ENCODE measurements around the gene COBLL1. TPM values are rescaled to one million over a fixed set of nuclear protein-coding genes. Genes with fewer than 3 reads are reported as not detected.

The COBLL1 gene
- total and polyA plus RNA-seq, 5 donors = 3.2 to 9.2 (median 8.4) TPM

- intact Hi-C loops (cut with DNase I) = no loop called here
- Histone ChIP-seq H3K4me3 (ENCODE audit: low read length) (no peak overlapping the region), H3K27ac (ENCODE audit: low read length) (no peak overlapping the region), H3K4me1 (ENCODE audit: control insufficient read depth, insufficient read depth, low read length) (peaks cover 3% of the 10 kb centered on the region), H3K27me3 (ENCODE audit: control insufficient read depth, insufficient read depth) (no peaks in the 10 kb centered on the region), H3K9me3 (ENCODE audit: control insufficient read depth, low read length) (no peaks in the 10 kb centered on the region)
- DNase-seq (no peak), ATAC-seq (no peak)
- 51% methylated on average over 1 of the region's 1 CpG for WGBS
These were observed 60.2 kb downstream of the COBLL1 start for GRCh38 chr2:164781394-164781793.

GRCh38 chr2:164780611-164781178 lies 60.9 kb downstream of the COBLL1 start:
- H3K27me3 ChIP-seq (ENCODE audit: control insufficient read depth, insufficient read depth) = no peaks in the 10 kb centered on the region
- H3K4me1 ChIP-seq (ENCODE audit: control insufficient read depth, insufficient read depth, low read length) = peaks cover 3% of the 10 kb centered on the region
- DNase-seq (no peak), ATAC-seq (no peak)
- WGBS = 84% methylated on average over 9 of the region's 9 CpGs
- no peak overlapping the region for H3K27ac ChIP-seq (ENCODE audit: low read length)
- no peaks in the 10 kb centered on the region for H3K9me3 ChIP-seq (ENCODE audit: control insufficient read depth, low read length)
- H3K4me3 ChIP-seq (ENCODE audit: low read length) = no peak overlapping the region
- intact Hi-C loops (cut with DNase I) = no loop called here

- ATAC-seq (peak in 1 of 2 donors; percentile 35), DNase-seq (no peak)
- Histone ChIP-seq H3K9me3 (ENCODE audit: control insufficient read depth, low read length) (no peaks in the 10 kb centered on the region), H3K4me1 (ENCODE audit: control insufficient read depth, insufficient read depth, low read length) (peaks cover 3% of the 10 kb centered on the region), H3K4me3 (ENCODE audit: low read length) (no peak overlapping the region), H3K27me3 (ENCODE audit: control insufficient read depth, insufficient read depth) (no peaks in the 10 kb centered on the region), H3K27ac (ENCODE audit: low read length) (peak overlapping the region; percentile 77)
- intact Hi-C loops (cut with DNase I) = loop anchor here in 1 of 4 donors (10.0 kb wide), 1 partner anchor 65 kb away; the partner anchor contains the start of gene COBLL1
- 77% methylated on average over 7 of the region's 7 CpGs for whole genome bisulfite sequencing
These were observed 62.1 kb downstream of the COBLL1 start for GRCh38 chr2:164779383-164780057.

- peaks cover 1% of the 10 kb centered on the region for H3K4me1 ChIP-seq (ENCODE audit: control insufficient read depth, insufficient read depth, low read length)
- ATAC-seq = no peak
- no peak for DNase-seq
- intact Hi-C loops (cut with DNase I) = loop anchor here in 1 of 4 donors (10.0 kb wide), 1 partner anchor 66 kb away; the partner anchor contains the start of gene COBLL1
- no peaks in the 10 kb centered on the region for H3K27me3 ChIP-seq (ENCODE audit: control insufficient read depth, insufficient read depth)
- no peak overlapping the region for H3K27ac ChIP-seq (ENCODE audit: low read length)
- no peak overlapping the region for H3K4me3 ChIP-seq (ENCODE audit: low read length)
- no peaks in the 10 kb centered on the region for H3K9me3 ChIP-seq (ENCODE audit: control insufficient read depth, low read length)
- 86% methylated on average over 3 of the region's 3 CpGs for WGBS
These were observed 62.9 kb downstream of the COBLL1 start for GRCh38 chr2:164778723-164779122.

- no peaks in the 10 kb centered on the region for H3K9me3 ChIP-seq (ENCODE audit: control insufficient read depth, low read length)
- H3K4me3 ChIP-seq (ENCODE audit: low read length) = no peak overlapping the region
- no peak for ATAC-seq
- 67% methylated on average over 1 of the region's 1 CpG for WGBS
- no peaks in the 10 kb centered on the region for H3K27me3 ChIP-seq (ENCODE audit: control insufficient read depth, insufficient read depth)
- intact Hi-C loops (cut with DNase I) = loop anchor here in 1 of 4 donors (10.0 kb wide), 1 partner anchor 67 kb away; the partner anchor contains the start of gene COBLL1
- H3K27ac ChIP-seq (ENCODE audit: low read length) = no peak overlapping the region
- no peak for DNase-seq
- peaks cover 1% of the 10 kb centered on the region for H3K4me1 ChIP-seq (ENCODE audit: control insufficient read depth, insufficient read depth, low read length)
These were observed 63.7 kb downstream of the COBLL1 start for GRCh38 chr2:164777847-164778461.

- no peaks in the 10 kb centered on the region for H3K9me3 ChIP-seq (ENCODE audit: control insufficient read depth, low read length)
- DNase-seq (no peak), ATAC-seq (no peak)
- WGBS = 87% methylated on average over 3 of the region's 3 CpGs
- H3K4me1 ChIP-seq (ENCODE audit: control insufficient read depth, insufficient read depth, low read length) = peaks cover 1% of the 10 kb centered on the region
- intact Hi-C loops (cut with DNase I) = loop anchor here in 1 of 4 donors (10.0 kb wide), 1 partner anchor 71 kb away; the partner anchor contains the start of gene COBLL1
- no peak overlapping the region for H3K27ac ChIP-seq (ENCODE audit: low read length)
- no peak overlapping the region for H3K4me3 ChIP-seq (ENCODE audit: low read length)
- no peaks in the 10 kb centered on the region for H3K27me3 ChIP-seq (ENCODE audit: control insufficient read depth, insufficient read depth)
These were observed 68.0 kb downstream of the COBLL1 start for GRCh38 chr2:164773635-164774034.

DNA sequence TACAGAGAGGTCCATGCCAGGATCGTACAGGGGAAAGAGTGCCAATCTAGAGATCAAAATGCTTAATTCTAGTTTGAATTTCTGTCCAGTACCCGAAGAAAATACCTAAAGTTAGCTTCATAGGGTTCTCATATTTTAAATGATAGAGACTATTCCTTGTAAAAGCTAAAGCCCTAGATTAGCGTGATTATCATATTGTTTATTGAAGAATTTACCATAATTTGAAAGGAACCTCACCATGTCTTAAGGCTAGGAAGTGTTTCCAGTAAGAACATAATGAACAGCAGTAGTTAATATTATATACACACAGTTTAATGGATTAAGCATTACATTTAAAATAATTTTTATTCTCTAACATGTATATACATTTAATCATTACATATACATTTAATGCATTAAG lies 68.5 kb downstream of the COBLL1 start:
- H3K4me1 ChIP-seq (ENCODE audit: control insufficient read depth, insufficient read depth, low read length) = no peaks in the 10 kb centered on the region
- DNase-seq = no peak
- WGBS = 93% methylated on average over 3 of the region's 3 CpGs
- no peak overlapping the region for H3K4me3 ChIP-seq (ENCODE audit: low read length)
- no peak overlapping the region for H3K27ac ChIP-seq (ENCODE audit: low read length)
- intact Hi-C loops (cut with DNase I) = loop anchor here in 1 of 4 donors (10.0 kb wide), 1 partner anchor 72 kb away; the partner anchor contains the start of gene COBLL1
- no peaks in the 10 kb centered on the region for H3K9me3 ChIP-seq (ENCODE audit: control insufficient read depth, low read length)
- ATAC-seq = no peak
- no peaks in the 10 kb centered on the region for H3K27me3 ChIP-seq (ENCODE audit: control insufficient read depth, insufficient read depth)

DNA sequence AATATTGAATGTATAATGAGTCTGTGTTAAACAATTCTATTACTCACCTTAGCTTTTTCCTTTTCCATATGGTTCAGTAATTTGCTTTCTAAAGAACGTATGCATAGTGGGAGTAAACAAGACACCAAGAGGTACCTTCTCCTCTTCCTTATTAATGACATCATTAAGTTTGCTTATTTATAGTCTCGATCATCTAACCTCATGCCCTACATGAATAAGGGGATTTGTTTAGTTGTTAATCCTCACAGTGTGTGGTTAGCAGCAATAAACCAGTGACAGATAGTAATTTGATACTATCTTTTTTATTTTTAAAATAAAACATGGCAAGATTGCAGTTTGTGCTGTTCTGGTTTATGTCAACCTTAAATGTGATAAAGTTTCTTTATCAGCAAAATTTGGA lies 69.7 kb downstream of the COBLL1 start:
- 82% methylated on average over 2 of the region's 2 CpGs for WGBS
- H3K27me3 ChIP-seq (ENCODE audit: control insufficient read depth, insufficient read depth) = no peaks in the 10 kb centered on the region
- intact Hi-C loops (cut with DNase I) = loop anchor here in 1 of 4 donors (10.0 kb wide), 1 partner anchor 73 kb away; the partner anchor contains the start of gene COBLL1
- DNase-seq = no peak
- ATAC-seq = no peak
- no peaks in the 10 kb centered on the region for H3K4me1 ChIP-seq (ENCODE audit: control insufficient read depth, insufficient read depth, low read length)
- no peak overlapping the region for H3K4me3 ChIP-seq (ENCODE audit: low read length)
- H3K9me3 ChIP-seq (ENCODE audit: control insufficient read depth, low read length) = no peaks in the 10 kb centered on the region
- H3K27ac ChIP-seq (ENCODE audit: low read length) = no peak overlapping the region

DNA sequence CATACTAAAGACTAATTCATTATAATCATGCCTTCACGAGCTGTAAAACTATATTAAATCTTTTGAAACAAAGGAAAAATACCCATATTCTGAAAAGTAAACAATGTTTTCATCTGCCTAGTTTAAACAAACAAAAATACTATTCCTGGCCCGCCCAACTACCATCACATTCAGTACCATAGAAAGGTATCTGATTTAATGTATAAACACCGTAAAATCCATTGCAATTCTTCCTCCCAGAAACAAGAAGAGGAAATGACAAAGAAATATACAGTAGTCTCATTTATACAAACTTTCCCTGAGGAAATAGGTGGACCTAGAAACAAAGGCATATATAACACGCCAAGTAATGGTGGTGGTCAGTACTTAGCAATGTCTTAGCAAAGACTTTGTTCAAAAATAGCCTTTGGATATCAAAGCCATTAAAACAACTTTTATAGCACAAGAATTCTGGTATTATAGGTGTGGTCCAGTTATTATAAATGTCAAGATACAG lies 71.2 kb downstream of the COBLL1 start:
- no peak overlapping the region for H3K27ac ChIP-seq (ENCODE audit: low read length)
- no peak overlapping the region for H3K4me3 ChIP-seq (ENCODE audit: low read length)
- H3K27me3 ChIP-seq (ENCODE audit: control insufficient read depth, insufficient read depth) = no peaks in the 10 kb centered on the region
- no peaks in the 10 kb centered on the region for H3K9me3 ChIP-seq (ENCODE audit: control insufficient read depth, low read length)
- DNase-seq = no peak
- intact Hi-C loops (cut with DNase I) = loop anchor here in 1 of 4 donors (10.0 kb wide), 1 partner anchor 74 kb away; the partner anchor contains the start of gene COBLL1
- ATAC-seq = no peak
- 87% methylated on average over 4 of the region's 4 CpGs for WGBS
- no peaks in the 10 kb centered on the region for H3K4me1 ChIP-seq (ENCODE audit: control insufficient read depth, insufficient read depth, low read length)

GRCh38 chr2:164766954-164767320 lies 74.7 kb downstream of the COBLL1 start:
- Histone ChIP-seq H3K4me1 (ENCODE audit: control insufficient read depth, insufficient read depth, low read length) (no peaks in the 10 kb centered on the region), H3K27ac (ENCODE audit: low read length) (no peak overlapping the region), H3K27me3 (ENCODE audit: control insufficient read depth, insufficient read depth) (no peaks in the 10 kb centered on the region), H3K4me3 (ENCODE audit: low read length) (no peak overlapping the region), H3K9me3 (ENCODE audit: control insufficient read depth, low read length) (no peaks in the 10 kb centered on the region)
- intact Hi-C loops (cut with DNase I) = no loop called here
- WGBS = 90% methylated on average over 3 of the region's 3 CpGs
- DNase-seq (no peak), ATAC-seq (no peak)

All from right cardiac atrium (tissue), 5 donors.